ENCODE measurements around the gene NRDC.

- TF ChIP-seq ZNF280D (tag by site-specific recombination; IDR thresholded peaks at IDR 0.05) (no peak), KLF10 (tag by site-specific recombination; IDR thresholded peaks at IDR 0.05) (no peak), ZFP3 (tag by site-specific recombination; IDR thresholded peaks at IDR 0.05; ENCODE audit: low read depth) (no peak)
These were observed 129.4 kb downstream of the NRDC start for GRCh38 chr1:51749151-51749550.
